HG03066 (cell line): ENCODE data around the gene GAB3.
A peak's percentile ranks its signal among the peaks of the same experiment; 100 is the strongest.

Source experiments
- ATAC-seq: cut with Tn5 transposase; IDR thresholded peaks from one replicate; pipeline ENCODE4 v1.9.1; 2021; ENCODE audit warnings: low read depth; ENCODE audit not compliant: unreplicated experiment

The GAB3 gene, protein sequence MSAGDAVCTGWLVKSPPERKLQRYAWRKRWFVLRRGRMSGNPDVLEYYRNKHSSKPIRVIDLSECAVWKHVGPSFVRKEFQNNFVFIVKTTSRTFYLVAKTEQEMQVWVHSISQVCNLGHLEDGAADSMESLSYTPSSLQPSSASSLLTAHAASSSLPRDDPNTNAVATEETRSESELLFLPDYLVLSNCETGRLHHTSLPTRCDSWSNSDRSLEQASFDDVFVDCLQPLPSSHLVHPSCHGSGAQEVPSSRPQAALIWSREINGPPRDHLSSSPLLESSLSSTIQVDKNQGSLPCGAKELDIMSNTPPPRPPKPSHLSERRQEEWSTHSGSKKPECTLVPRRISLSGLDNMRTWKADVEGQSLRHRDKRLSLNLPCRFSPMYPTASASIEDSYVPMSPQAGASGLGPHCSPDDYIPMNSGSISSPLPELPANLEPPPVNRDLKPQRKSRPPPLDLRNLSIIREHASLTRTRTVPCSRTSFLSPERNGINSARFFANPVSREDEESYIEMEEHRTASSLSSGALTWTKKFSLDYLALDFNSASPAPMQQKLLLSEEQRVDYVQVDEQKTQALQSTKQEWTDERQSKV

DNA sequence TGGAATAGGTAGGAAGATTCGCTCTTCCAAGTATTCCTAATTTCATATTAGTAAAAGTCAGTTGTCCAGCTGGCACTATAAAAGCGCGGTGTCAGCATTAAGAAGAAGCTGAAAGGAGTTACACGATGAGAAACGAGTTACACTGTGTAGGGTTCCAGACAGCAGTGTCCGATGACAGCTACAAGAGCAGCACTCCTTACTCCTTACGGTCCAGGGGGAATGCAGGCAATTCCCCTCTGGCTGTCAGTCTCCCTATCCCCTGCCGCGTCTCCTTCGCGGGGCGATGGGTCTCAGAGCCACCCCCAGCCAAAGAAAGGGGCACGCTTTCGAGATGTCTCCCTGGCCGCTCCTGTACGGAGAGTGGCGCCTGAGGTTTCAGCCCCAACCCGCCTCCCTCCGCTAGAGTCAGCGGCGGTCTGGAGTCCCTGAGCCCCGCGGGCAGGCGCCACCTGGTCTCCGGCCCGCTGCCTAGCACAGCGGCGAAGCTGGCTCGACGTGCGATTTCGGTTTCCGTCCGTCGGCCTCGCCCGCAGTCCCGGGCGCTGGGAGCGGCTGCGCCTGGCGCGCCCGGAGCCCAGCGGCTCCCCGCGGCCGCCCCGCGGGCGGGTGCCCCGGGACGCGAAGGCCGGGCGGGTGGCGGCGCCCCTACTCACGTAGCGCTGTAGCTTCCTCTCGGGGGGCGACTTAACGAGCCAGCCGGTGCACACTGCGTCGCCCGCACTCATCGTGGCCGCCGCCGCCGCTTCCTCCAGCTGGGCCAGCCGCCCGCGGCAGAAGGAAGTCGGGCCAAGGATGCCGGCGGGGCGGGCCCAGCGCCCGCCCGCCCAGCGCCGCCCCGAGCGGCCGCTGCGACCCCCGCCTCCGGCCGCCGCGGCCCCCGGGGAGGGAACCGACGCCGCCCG is at the start of gene GAB3:
Gene GAB3 (minus strand): TSS at position 777 of the 902 bp plus-strand sequence. CDS start 52 bp downstream, at position 725.
- peak; percentile 62 for ATAC-seq

DNA sequence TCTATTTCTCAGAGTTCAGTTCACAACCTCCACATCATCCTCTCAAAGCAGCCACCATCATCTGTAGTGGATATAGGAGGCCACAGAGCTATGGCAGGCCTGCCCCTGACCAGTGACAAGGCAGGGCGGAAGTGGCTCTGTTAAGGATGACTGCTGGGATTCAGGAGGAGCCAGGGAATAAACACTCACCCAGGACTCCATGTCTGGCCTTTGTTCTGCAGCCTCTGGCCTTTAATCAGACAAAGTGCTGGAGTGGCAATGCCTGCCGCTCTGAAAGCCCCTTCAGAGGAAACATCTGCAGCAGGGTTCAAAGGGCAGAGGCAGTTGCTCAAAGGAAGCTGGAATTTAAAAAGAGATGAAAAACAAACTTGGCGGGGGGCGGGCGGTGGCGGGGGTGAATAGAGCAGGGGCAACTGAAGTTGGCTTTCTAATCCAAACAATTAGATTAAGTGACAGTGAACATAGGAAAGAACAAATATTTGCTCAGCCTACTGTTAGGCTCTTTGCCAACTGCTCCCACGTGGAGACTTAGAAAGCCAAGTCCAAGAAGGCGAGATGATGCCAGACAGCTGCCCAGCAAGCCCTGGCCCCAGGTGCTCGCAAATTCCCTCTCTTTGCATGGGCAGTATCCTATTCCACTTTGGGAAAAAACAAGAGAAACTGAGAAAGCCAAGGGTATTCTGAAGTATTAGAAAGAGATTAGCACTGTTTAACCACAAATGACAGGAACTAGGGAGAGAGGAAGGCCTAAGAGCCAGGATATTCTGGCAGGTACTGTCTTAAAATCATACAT is 48.9 kb upstream of the GAB3 start:
- no peak for ATAC-seq

DNA sequence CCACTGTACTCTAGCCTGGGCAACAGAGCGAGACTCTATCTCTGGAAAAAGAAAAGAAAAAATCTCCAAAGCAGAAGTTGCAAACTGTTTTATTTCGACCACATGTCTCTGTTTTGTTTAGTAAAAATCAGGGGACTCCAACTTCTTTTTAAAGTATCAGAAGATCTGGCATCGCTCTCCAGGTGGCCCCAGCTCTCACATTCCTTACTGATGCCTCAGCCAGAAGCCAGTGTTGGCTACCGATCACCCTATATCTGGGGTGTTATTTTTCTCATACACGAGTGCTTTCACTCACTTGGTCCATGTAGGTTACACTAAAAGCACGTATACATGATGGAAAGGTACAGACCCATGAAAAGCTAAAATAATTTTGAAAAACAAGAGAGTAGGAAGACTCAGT is 46.1 kb upstream of the GAB3 start:
- ATAC-seq: no peak

DNA sequence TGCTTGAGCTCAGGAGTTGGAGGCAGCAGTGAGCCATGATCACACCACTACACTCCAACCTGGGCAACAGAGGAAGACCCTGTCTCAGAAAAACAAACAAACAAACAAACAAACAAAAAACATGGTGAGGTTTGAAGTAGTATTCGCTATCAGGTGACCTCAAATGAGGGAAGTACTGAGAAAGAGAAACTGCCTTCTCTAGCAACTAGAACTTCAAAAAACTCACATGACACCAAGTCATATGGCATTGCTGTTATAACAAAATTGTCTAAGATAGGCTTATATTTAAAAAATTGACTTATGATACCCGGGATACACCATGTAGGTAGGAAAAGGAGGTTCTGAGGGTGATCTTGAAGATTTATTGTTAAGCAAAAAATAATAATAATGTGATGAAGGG is 44.1 kb upstream of the GAB3 start:
- no peak for ATAC-seq

DNA sequence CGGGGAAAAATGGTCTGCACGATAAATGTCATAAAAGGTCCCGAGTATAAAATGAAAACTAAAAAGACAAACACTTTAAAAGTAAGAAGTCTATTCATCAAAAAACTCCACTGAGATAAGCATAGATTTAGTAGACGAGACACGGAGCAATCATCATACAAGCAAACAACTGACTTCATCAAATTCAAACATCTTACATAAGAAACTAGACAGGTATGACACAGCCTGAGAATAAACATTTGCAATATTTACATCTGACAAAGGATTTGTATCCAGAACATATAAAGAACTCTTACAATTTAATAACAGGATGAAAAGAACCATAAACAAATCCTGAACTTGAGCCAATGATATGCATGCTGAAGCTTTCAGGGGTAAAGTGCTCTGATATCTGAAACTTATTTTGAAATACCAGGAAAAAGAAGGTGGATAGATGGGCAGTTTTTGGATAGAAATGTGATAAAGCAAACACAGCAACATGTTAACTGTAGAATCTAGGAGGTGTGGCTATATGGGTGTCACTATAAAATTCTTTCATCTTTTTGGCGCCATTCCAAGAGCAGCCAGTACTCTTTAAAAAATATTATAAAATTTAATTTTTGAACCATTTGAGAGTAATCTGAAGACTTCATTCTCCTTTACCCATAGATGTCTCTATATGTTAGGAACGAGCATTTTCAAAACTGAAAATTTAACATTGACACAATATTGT is 42.4 kb upstream of the GAB3 start:
- no peak for ATAC-seq

DNA sequence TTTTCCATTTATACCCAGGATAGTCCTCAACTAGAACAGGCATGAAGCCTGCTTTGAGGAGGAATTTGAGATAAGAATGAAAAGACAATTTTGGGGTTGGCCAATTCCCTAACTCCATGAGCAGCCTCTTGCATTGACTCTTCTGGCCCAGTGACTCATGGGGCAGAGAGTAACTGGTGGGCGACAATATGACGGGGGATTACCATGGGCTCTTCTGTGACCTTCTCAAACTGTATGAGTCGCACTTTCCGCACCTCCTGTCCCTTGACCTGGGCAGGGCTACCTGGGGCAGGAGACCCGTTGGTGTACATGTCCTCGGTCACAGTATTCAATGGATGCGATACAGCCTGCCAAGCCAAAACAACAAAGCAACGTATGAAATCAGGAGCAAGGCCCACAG is 41.1 kb upstream of the GAB3 start:
- ATAC-seq: no peak

DNA sequence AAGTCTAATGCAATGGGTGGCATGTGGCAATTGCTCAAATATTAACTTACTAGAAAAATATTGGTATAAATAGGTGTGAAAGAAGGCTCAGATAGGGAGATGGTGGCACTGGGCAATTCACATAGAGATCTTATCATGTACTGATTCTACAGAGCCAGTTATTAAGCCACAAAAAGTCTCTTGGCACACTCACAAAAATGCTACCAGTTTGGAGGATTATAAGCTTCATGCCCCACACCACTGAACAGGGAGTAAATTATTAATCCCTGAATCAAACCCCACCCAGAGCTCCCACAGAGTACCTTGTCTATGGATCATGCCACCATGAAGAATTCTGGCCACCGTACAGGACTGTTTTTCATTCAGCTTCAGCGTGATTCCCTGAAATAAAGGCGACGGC is 40.6 kb upstream of the GAB3 start:
- ATAC-seq: no peak

DNA sequence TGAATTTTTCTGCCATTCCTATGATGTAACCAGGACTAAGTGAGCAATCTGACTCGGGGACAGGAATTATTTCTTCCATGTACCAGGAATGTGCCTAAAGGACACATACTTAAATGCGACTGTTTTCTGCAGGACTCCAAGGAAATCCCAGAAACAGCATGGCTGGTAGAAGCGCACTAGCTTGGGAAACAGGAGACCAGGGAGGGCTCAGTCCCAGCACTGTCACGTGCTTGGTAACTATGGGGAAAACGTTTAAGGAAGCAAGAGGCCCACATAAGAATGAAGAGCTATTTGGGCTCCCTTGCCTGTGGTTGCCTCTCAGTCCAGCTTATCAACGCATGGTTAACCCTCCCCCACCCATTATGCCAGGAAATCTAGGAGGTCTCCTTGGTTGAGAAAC is 34.8 kb upstream of the GAB3 start:
- no peak for ATAC-seq

DNA sequence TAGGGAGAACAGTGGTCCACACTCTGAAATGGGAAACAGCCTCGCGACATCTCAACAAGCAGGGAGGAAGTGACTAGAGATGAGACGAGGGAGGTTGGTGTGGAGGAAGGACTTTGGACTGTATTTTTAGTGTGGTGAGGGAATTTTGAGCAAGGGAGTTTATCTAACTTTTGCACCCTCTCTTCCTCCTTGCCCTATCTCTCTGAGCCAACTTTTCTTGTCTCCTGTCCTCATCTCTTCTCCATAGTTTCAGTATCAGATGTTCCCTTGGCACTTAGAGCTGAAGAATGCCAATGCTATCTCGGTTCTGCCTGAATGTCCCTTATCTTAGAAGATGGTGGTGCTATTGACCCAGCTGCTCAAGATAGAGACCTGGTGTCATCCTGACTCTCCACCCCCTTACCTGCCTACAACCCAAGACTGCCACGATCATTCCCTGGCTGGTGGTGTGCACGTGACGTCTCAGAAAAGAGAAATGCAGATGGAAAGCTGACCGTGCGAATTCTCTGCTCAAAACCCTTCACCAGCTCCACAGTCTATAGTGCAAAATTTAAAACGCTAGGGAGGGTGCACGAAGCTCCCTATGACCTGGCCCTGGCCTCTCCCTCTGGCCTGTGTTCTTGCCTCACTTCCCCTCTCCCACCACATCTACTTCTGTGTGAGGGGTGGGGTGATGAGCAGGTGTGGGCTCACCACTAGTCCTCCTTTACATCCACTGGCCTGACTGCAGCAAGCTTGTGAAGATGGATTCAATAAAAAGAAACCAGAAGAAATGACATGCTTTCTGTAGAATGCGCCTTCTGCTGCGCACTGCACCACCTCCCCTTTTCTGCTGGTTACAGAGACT is 33.5 kb upstream of the GAB3 start:
- no peak for ATAC-seq

DNA sequence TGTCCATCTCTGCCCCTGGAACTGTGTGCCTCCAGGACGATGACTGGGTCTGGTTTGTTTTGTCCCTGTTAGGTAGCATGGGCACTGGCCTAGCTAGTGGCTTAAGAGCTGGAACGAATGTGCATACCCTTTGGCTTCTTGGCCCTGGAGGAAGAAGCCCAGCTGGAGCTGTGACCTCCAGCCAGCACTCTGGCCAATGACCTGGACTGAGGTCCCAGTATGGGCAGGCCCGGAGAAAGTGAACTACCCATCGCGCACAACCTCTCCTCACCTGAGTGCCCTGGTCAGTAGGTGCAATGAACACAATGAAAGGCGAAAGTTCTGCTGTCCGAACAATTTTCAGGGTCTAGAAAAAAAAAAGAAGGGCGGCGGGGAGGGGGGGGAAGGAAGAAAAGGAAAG is 30.1 kb upstream of the GAB3 start:
- no peak for ATAC-seq

DNA sequence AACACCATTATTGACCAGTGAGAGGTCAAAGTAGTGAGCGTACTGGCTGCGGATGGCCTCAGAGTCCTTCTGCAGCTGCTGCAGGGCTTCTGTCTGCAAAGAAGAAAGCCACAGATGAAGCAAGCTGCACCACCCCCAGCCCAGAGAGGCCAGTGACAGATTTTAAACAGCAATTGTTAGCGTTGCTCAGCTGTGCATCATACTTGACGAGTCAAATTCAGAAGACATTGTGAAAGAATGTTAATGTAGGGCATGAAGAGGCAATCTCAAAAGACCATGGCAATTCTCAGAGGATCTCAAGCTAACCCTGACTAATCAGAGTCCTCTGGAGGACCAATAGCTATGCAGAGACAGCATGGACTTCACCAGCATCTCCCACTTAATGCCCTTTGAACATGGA is 28.4 kb upstream of the GAB3 start:
- ATAC-seq: no peak

DNA sequence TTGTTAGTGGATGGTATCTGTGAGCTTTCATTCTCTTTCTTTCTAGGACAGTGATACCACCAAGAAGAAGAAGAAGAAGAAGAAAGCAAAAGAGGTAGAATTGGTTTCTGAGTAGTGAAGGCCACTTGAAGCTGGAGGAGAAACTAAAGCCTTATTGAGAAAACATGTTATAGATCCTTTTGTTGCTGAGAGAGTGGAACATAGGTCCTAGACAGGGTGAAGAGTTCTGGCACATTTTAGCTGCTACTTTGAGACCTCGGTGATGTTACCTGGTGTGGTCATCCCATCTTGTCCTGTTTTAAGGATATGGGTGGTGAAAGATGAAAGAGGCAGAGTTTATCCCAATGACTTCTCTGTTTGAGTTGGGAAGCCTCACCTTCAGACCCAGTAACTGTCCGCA is 25.9 kb upstream of the GAB3 start:
- no peak for ATAC-seq

DNA sequence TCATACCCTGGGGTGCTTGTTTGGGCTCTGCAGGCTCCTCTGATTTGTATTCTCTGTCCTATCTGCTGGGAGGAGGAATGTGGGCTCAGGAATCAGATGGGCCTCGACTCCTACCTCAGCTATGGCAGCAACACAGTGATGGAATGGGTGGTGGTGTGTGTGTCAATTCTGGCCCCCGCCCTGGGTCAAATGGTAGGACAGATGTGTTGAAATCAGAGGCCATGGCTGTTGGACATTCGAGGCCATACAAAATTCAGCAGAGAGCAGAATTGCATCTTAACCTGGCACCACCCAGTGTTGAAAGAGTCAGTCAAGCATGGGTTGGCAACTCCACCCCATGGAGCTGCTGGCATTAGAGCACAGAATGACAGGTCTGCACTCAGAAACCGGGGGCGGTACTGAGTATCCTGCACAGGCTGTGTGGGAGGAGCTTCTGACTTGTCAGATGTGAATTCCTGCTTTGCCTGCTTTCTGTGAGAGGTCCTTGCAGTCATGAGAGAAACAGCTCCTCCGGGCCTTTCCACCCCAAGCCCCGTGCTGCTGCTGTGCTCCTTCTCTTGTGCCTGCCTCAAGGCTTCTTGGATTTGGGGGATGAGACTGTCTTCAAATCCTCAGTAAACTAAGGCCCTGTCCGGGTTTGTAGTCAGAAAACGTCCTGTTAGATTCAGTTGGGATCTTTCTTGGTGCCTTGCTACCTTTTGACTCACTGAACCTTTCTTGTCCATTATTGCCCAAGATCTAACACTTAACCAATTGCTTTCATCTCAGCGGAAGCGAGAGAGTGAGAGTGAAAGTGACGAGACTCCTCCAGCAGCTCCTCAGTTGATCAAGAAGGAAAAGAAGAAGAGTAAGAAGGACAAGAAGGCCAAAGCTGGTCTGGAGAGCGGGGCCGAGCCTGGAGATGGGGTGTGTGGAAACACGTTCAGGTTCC is 24.8 kb upstream of the GAB3 start:
- no peak for ATAC-seq

DNA sequence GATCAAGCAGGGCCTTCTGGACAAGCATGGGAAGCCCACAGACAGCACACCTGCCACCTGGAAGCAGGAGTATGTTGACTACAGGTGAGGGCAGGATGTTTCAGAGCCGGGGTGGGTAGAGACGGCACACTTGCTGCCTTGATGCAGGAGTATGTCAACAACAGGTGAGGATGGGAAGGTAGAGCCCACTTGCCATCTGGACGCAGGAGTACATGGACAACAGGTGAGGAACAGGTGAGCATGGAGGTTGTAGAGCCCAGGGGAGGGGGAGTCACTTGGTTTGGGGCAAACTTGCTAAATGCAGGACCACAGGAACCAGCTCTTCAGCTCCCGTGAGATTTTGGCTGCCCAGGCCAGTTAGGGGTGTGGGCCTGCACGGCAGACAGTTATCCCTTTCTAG is 23.7 kb upstream of the GAB3 start:
- no peak for ATAC-seq

DNA sequence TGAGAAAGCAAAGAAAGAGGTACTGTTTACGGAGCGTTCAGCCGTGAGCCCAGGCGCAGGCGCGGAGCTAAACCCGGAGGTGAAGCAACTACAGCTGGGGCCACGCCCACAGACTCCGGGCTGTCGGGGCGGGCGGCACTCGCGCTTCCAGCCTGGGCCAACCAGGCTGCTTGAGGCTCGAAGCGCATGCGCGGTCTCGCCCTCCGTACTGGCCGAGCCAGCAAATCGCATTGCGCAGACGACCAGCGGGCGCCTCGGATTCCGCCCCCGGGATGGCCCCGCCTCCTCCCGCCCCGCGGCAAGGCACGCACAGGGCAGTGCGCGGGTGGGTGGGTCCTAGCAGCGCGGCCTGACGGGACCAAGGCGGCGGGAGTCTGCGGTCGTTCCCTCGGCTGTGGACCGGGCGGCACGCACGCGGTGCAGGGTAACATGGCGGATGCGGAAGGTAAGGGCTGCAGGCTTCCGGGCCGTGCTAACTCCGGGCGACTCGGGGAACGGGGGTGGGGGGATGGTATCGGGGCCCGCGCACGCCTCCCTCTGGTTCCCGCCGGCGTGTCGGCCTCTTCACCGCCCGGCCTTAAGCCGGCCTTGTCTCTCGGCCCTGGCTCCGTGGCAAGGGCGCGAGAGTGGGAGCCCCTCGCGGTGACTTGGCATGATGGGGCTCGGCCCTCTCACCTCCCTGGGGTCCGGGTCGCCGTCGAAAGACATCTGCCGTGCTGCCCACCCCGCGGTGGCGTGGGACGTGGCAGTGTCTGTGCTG is 11.8 kb upstream of the GAB3 start, which contains the start of gene DKC1:
Gene DKC1 (plus strand): TSS at position 328 of the 760 bp plus-strand sequence. CDS start 102 bp downstream, at position 430.
- ATAC-seq: peak; percentile 84

DNA sequence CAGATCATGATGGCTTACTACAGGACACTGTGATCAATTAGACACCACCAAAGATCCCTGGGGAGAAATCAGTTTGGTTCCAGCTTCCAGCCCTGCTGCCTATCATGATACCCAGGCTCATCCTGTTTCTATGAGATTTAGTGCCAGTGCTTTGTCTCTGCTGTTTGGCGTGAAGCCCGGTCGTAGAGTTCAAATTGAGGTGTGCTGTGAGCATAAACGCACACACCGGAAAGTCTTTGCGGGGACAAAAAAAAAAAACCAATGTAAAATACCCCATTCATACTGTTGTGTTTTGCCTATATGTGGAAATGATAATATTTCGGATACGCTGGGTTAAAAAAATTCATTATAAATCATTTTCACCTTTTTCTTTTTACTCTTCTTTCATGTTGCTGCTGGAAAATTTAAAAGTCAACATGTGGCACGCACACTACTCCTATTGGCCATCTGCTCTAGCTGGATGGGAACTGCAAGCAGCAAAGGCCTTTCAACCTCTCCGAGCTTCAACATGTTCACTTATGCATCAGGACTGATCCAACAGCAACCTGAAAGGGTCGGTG is 11.2 kb upstream of the GAB3 start:
- ATAC-seq: no peak

DNA sequence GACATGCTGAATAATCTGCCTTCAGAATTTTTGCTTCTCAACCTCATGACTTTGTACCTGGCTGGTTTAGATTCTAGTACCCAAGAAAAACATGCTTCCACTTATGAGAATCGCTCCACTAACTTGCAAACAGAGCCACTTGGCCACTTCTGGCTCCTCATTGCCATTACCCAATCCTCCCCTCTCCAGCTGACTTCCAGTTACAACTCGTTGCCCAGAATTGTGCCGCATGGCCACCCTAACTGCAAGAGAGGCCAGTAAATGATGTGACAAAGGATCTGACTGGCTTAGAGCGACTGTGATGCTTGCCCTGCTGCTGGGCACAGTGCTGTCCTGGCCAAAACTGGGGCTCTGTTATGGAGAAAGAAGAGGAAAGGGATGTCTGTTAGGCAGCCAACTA is 7.8 kb upstream of the GAB3 start:
- ATAC-seq: no peak
